Measurements from ENCODE around the gene APC. TPM values are rescaled to one million over a fixed set of nuclear protein-coding genes. Genes with fewer than 3 reads are reported as not detected.

The APC gene
- total and polyA plus RNA-seq, 2 of the 8 experiments (the other 6 are each of a cell fraction or from before 2014, with no cell fraction given), result 6.8 to 41.9 TPM

- FAIRE-seq, result no peak
- no peaks in the 10 kb centered on the region for H3K9me3 ChIP-seq (ENCODE audit: insufficient read depth in 2 of 2, low read depth in 1 of 2, low read length in 1 of 2)
- H2AFZ ChIP-seq (ENCODE audit: low read length), result no peak overlapping the region
- CTCF ChIA-PET (ENCODE audit: partially characterized antibody), result interaction anchor here (0.6 to 0.7 kb wide), 2 partner anchors 15 to 47 kb away, joined by 3 read pairs; no protein-coding TSS in a partner anchor
- TF ChIP-seq BRCA1 (IDR thresholded peaks at IDR 0.05; ENCODE audit: low read depth, low read length), result no peak
- TF ChIP-seq NRF1 (IDR thresholded peaks at IDR 0.05; ENCODE audit: low read depth, low read length), result no peak
- no peak overlapping the region for H2BK120ac ChIP-seq (replicated peaks; ENCODE audit: low read depth, low read length)
- H4K5ac ChIP-seq (ENCODE audit: insufficient read length, low read depth, low read length), result no peak overlapping the region
- POLR2A ChIA-PET (ENCODE audit: partially characterized antibody), result no interaction called here
- H4K20me1 ChIP-seq (replicated peaks in 1 of 2; ENCODE audit: control insufficient read depth in 1 of 2, insufficient read depth in 2 of 2, low read length in 2 of 2), result peaks cover 0 to 2% of the 10 kb centered on the region in 2 experiments
- H3K14ac ChIP-seq (ENCODE audit: insufficient read length), result no peak overlapping the region
- H3K9ac ChIP-seq (replicated peaks in 1 of 4; ENCODE audit: extremely low read depth in 1 of 4, low read depth in 3 of 4, low read length in 3 of 4), result no peak overlapping the region
- no peak overlapping the region for H2BK15ac ChIP-seq (ENCODE audit: low read length)
- H3K18ac ChIP-seq (ENCODE audit: extremely low read depth, low read length), result no peak overlapping the region
- no peak overlapping the region for H3K4me2 ChIP-seq (ENCODE audit: insufficient read depth in 1 of 2, low read depth in 2 of 2, low read length in 2 of 2)
- H3K27me3 ChIP-seq (replicated peaks in 1 of 4; ENCODE audit: control insufficient read depth in 3 of 4, extremely low read depth in 1 of 4, insufficient read depth in 3 of 4, low read length in 3 of 4), result no peaks in the 10 kb centered on the region
- H3K27ac ChIP-seq (ENCODE audit: low read depth, low read length), result no peak overlapping the region
- no peak overlapping the region for H2BK20ac ChIP-seq (ENCODE audit: low read length)
- H3K4me3 ChIP-seq (ENCODE audit: extremely low read depth in 1 of 4, insufficient read depth in 2 of 4, low read depth in 3 of 4, low read length in 4 of 4), result no peak overlapping the region
- no peak overlapping the region for H3K56ac ChIP-seq (replicated peaks; ENCODE audit: insufficient read length, low read depth, low read length)
- no peaks in the 10 kb centered on the region for H3K79me2 ChIP-seq (ENCODE audit: control insufficient read depth in 1 of 2, insufficient read depth in 2 of 2, low read length in 2 of 2)
- H4K8ac ChIP-seq (ENCODE audit: extremely low read depth, insufficient read depth, low read length), result no peak overlapping the region
- DNase-seq (ENCODE audit: low read depth in 1 of 2, low spot score in 2 of 2), result no peak
- H3K79me1 ChIP-seq (ENCODE audit: low read depth, low read length), result no peaks in the 10 kb centered on the region
- H2BK12ac ChIP-seq (ENCODE audit: low read depth, low read length), result no peak overlapping the region
- H3K36me3 ChIP-seq (ENCODE audit: control insufficient read depth in 2 of 4, insufficient read depth in 4 of 4, low read length in 3 of 4), result peaks cover 0 to 27% (median 6%) of the 10 kb centered on the region in 4 experiments; a peak in 4 of 8 replicates
- no peak overlapping the region for H4K91ac ChIP-seq (replicated peaks; ENCODE audit: insufficient read length, low read length)
- no peak overlapping the region for H3K23ac ChIP-seq (ENCODE audit: insufficient read length)
- H2AK5ac ChIP-seq (ENCODE audit: low read depth, low read length), result no peak overlapping the region
- no peaks in the 10 kb centered on the region for H3K4me1 ChIP-seq (replicated peaks in 1 of 4; ENCODE audit: control insufficient read depth in 3 of 4, insufficient read depth in 4 of 4, low read length in 3 of 4)
- H3K23me2 ChIP-seq (ENCODE audit: low read depth, low read length), result no peaks in the 10 kb centered on the region
- no peak overlapping the region for H3K4ac ChIP-seq (replicated peaks; ENCODE audit: insufficient read length, low read depth, low read length)
- H2BK5ac ChIP-seq (ENCODE audit: low read depth, low read length), result no peak overlapping the region
These were observed 34.4 kb downstream of the APC start for GRCh38 chr5:112772124-112772523.
